Measurements from ENCODE around the gene LETM1. TPM values are rescaled to one million over a fixed set of nuclear protein-coding genes. Genes with fewer than 3 reads are reported as not detected.
A peak's percentile ranks its signal among the peaks of the same experiment; 100 is the strongest.

Gene LETM1
- total RNA-seq, 4 donors from 2014 or later, result 23.2 to 40.3 (median 33.6) TPM

GRCh38 chr4:1796486-1797204, 59.3 kb downstream of the LETM1 start:
- Histone ChIP-seq H3K4me3 (no peak overlapping the region), H3K4me1 (peaks cover 0 to 6% of the 10 kb centered on the region in 2 donors), H3K9me3 (no peaks in the 10 kb centered on the region), H3K27ac (no peak overlapping the region), H3K27me3 (peaks cover 44 to 52% (median 44%) of the 10 kb centered on the region in 3 donors), H3K36me3 (no peaks in the 10 kb centered on the region)
- no peak for DNase-seq
- in situ Hi-C loops (cut with MboI; ENCODE audit: low sequenced_read_pairs in 4 of 4), result no loop called here
- no peak for ATAC-seq
- no peak for TF ChIP-seq POLR2A (IDR thresholded peaks at IDR 0.05)
- intact Hi-C loops (cut with DNase I; ENCODE audit: low total_unique reads), result no loop called here

GRCh38 chr4:1795299-1796195, 60.4 kb downstream of the LETM1 start:
- DNase-seq (no peak), ATAC-seq (no peak)
- Histone ChIP-seq H3K9me3 (no peaks in the 10 kb centered on the region), H3K4me3 (peak overlapping the region in 2 of 4 donors; percentile 35 to 38), H3K27me3 (peaks cover 44 to 52% (median 44%) of the 10 kb centered on the region in 3 donors), H3K36me3 (no peaks in the 10 kb centered on the region), H3K4me1 (peaks cover 0 to 6% of the 10 kb centered on the region in 2 donors), H3K27ac (no peak overlapping the region)
- intact Hi-C loops (cut with DNase I; ENCODE audit: low total_unique reads) (no loop called here), in situ Hi-C loops (cut with MboI; ENCODE audit: low sequenced_read_pairs in 4 of 4) (no loop called here)
- TF ChIP-seq CTCF (IDR thresholded peaks at IDR 0.05 in 4 of 5, conservative IDR thresholded peaks at IDR 0.05 in 1 of 5) (no peak), POLR2A (IDR thresholded peaks at IDR 0.05) (no peak)

- intact Hi-C loops (cut with DNase I; ENCODE audit: low total_unique reads) (no loop called here), in situ Hi-C loops (cut with MboI; ENCODE audit: low sequenced_read_pairs in 4 of 4) (no loop called here)
- TF ChIP-seq POLR2A (IDR thresholded peaks at IDR 0.05), result no peak
- no peak for TF ChIP-seq CTCF (IDR thresholded peaks at IDR 0.05 in 4 of 5, conservative IDR thresholded peaks at IDR 0.05 in 1 of 5)
- H3K4me1 ChIP-seq, result peaks cover 0 to 6% of the 10 kb centered on the region in 2 donors
- ATAC-seq (no peak), DNase-seq (no peak)
- H3K9me3 ChIP-seq, result no peaks in the 10 kb centered on the region
- no peak overlapping the region for H3K27ac ChIP-seq
- H3K4me3 ChIP-seq, result peak overlapping the region in 2 of 4 donors; percentile 35 to 38
- no peaks in the 10 kb centered on the region for H3K36me3 ChIP-seq
- H3K27me3 ChIP-seq, result peaks cover 44 to 52% (median 44%) of the 10 kb centered on the region in 3 donors
Measured at GRCh38 chr4:1794809-1795298, 61.1 kb downstream of the LETM1 start.

- no peak overlapping the region for H3K27ac ChIP-seq
- no peaks in the 10 kb centered on the region for H3K36me3 ChIP-seq
- H3K27me3 ChIP-seq, result peaks cover 44 to 52% (median 44%) of the 10 kb centered on the region in 3 donors
- peak overlapping the region; percentile 35 to 52 (median 39) for H3K4me3 ChIP-seq
- peaks cover 0 to 6% of the 10 kb centered on the region in 2 donors for H3K4me1 ChIP-seq
- in situ Hi-C loops (cut with MboI; ENCODE audit: low sequenced_read_pairs in 4 of 4) (no loop called here), intact Hi-C loops (cut with DNase I; ENCODE audit: low total_unique reads) (no loop called here)
- H3K9me3 ChIP-seq, result no peaks in the 10 kb centered on the region
- TF ChIP-seq CTCF (IDR thresholded peaks at IDR 0.05 in 4 of 5, conservative IDR thresholded peaks at IDR 0.05 in 1 of 5) (no peak), POLR2A (IDR thresholded peaks at IDR 0.05) (no peak)
- no peak for ATAC-seq
- DNase-seq, result no peak
Measured at GRCh38 chr4:1793940-1794808, 61.8 kb downstream of the LETM1 start.

All from gastrocnemius medialis (tissue), 4 donors.